Gastrocnemius medialis (tissue), 4 donors: ENCODE results near the gene B4GALNT1. TPM values are rescaled to one million over a fixed set of nuclear protein-coding genes. Genes with fewer than 3 reads are reported as not detected.

Experiments used
- ATAC-seq, 2 donors: fragments of 150-250 bp; one replicate each; pipeline ENCODE4 v1.9.1; 2016
- DNase-seq, 2 donors: peaks; one replicate each; pipeline ENCODE4 v3.0.0-alpha.2; 2019
- H3K27ac ChIP-seq, 4 donors: fragments of 200-600 bp; sonication (generic); 1 replicate in 1 of 4; 2 replicates in 3 of 4; pipeline ENCODE4 v1.5.1; 2016 to 2018; ENCODE audit warnings: mild to moderate bottlenecking in 2 of 4, moderate library complexity in 1 of 4
- H3K27me3 ChIP-seq, 3 donors: fragments of 200-600 bp; sonication (generic) in 2 of 3; 1 replicate in 1 of 3; 2 replicates in 2 of 3; pipeline versions ENCODE4 v1.5.1 to v1.6.0; 2016 to 2019; ENCODE audit warnings: mild to moderate bottlenecking in 1 of 3, moderate library complexity in 1 of 3
- H3K36me3 ChIP-seq, 2 donors: fragments of 200-600 bp; sonication (generic) in 1 of 2; one replicate each; pipeline ENCODE4 v1.5.1; 2017 to 2018
- H3K4me1 ChIP-seq, 2 donors: fragments of 200-600 bp; sonication (generic) in 1 of 2; one replicate each; pipeline ENCODE4 v1.5.1; 2016 to 2017; ENCODE audit warnings: mild to moderate bottlenecking in 2 of 2
- H3K4me3 ChIP-seq, 4 donors: fragments of 200-600 bp; sonication (generic) in 3 of 4; 1 replicate in 1 of 4; 2 replicates in 3 of 4; pipeline ENCODE4 v1.5.1; 2016 to 2019; ENCODE audit warnings: mild to moderate bottlenecking in 2 of 4
- H3K9me3 ChIP-seq, 3 donors: fragments of 200-600 bp; sonication (generic) in 2 of 3; 1 replicate in 1 of 3; 2 replicates in 2 of 3; pipeline ENCODE4 v1.5.1; 2016 to 2019
- POLR2A ChIP-seq, 2 donors: fragments of 450-650 bp; IDR thresholded peaks; one replicate each; pipeline ENCODE4 v1.6.1; 2017; ENCODE audit warnings: antibody characterized with exemption in 2 of 2, mild to moderate bottlenecking in 2 of 2, moderate library complexity in 2 of 2
- in situ Hi-C, 4 donors: fragments of 200-750 bp; cut with MboI; loops; one replicate each; pipeline versions ENCODE4 v1.15.0 to v1.8.0; 2017; ENCODE audit warnings: low sequenced_read_pairs in 4 of 4
- intact Hi-C: fragments of 100-400 bp; cut with DNase I; formaldehyde crosslinking; loops from one replicate; pipeline ENCODE4 v1.15.1; 2023; ENCODE audit warnings: low total_unique reads
- total RNA-seq, 4 donors: library from RNA; depleted of rRNA; stranded (reverse); fragments of >200 nt; gene quantifications; one replicate each; pipeline versions ENCODE4 v1.1.0 to v1.2.3, GENCODE V29; 2016
- TF ChIP-seq, protein P1 (sequence below), 5 experiments: fragments of 450-650 bp in 3 of 5; fragments of 200-600 bp in 2 of 5; sonication (generic) in 2 of 5; IDR thresholded peaks in 4 of 5; conservative IDR thresholded peaks in 1 of 5; 1 replicate in 4 of 5; 2 replicates in 1 of 5; pipeline ENCODE4 v1.5.1; 2016 to 2019; ENCODE audit warnings: antibody characterized with exemption in 5 of 5, mild to moderate bottlenecking in 3 of 5, moderate library complexity in 3 of 5

Gene B4GALNT1
- total RNA-seq, 4 donors from 2014 or later = 13.2 to 25.5 (median 16.6) TPM

DNA sequence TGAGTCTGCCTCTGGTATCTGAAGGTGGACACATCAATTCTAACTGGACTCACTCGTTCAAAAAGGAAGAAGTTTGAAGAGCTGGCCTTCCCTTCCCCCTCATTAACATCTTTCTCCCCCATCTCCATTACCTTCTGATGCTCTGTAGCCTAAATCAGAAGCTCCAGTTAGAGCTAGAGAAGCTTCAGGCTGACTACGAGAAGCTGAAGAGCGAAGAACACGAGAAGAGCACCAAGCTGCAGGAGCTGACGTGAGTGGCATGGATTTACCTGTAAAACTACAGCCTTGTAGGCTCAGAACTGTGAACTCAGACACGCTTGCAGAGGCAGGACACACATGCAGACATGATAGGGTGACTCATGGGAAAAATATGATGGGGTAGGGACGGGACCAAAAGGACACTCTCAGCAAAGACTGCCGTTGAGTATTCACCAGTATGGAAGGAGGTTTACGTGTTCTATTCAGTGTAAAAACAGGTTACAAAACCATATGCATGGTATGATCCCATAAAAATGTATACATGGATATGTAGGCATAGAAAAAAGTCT is 56.3 kb downstream of the B4GALNT1 start:
- Histone ChIP-seq H3K27me3 (no peaks in the 10 kb centered on the region), H3K36me3 (no peaks in the 10 kb centered on the region), H3K9me3 (no peaks in the 10 kb centered on the region), H3K4me3 (no peak overlapping the region), H3K4me1 (no peaks in the 10 kb centered on the region), H3K27ac (no peak overlapping the region)
- DNase-seq (no peak), ATAC-seq (no peak)
- in situ Hi-C loops (loop anchor here in 1 of 4 donors (10.0 kb wide), 1 partner anchor 48 kb away; no protein-coding TSS in a partner anchor), intact Hi-C loops (no loop called here)
- no peak for TF ChIP-seq POLR2A (IDR thresholded peaks at IDR 0.05)
- TF ChIP-seq, protein P1, sequence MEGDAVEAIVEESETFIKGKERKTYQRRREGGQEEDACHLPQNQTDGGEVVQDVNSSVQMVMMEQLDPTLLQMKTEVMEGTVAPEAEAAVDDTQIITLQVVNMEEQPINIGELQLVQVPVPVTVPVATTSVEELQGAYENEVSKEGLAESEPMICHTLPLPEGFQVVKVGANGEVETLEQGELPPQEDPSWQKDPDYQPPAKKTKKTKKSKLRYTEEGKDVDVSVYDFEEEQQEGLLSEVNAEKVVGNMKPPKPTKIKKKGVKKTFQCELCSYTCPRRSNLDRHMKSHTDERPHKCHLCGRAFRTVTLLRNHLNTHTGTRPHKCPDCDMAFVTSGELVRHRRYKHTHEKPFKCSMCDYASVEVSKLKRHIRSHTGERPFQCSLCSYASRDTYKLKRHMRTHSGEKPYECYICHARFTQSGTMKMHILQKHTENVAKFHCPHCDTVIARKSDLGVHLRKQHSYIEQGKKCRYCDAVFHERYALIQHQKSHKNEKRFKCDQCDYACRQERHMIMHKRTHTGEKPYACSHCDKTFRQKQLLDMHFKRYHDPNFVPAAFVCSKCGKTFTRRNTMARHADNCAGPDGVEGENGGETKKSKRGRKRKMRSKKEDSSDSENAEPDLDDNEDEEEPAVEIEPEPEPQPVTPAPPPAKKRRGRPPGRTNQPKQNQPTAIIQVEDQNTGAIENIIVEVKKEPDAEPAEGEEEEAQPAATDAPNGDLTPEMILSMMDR (IDR thresholded peaks at IDR 0.05 in 4 of 5, conservative IDR thresholded peaks at IDR 0.05 in 1 of 5) = no peak

Other genes starting within 250 kb of the B4GALNT1 start
- 10 to 100 TPM; 24.1 to 27.1 (median 25.6) TPM for gene R3HDM2, start 202.2 kb downstream of the B4GALNT1 start, total RNA-seq
- gene INHBC, start 198.4 kb downstream of the B4GALNT1 start, total RNA-seq = under 1 TPM in 2 of 4 donors, not detected in 2; 0.20 to 0.35 TPM
- 1 to 10 TPM in 2 of 4 donors, not detected in 2; 1.5 to 2.2 TPM for gene INHBE, start 177.9 kb downstream of the B4GALNT1 start, total RNA-seq
- gene GLI1, start 173.4 kb downstream of the B4GALNT1 start, total RNA-seq = 1 to 10 TPM in 1 of 4 donors, not detected in 3; 1.0 TPM
- 1 to 10 TPM; 2.7 to 5.1 (median 4.7) TPM for gene ARHGAP9, start 153.3 kb downstream of the B4GALNT1 start, total RNA-seq
- 10 to 100 TPM; 37.7 to 81.1 (median 42.0) TPM for gene MARS1, start 145.1 kb downstream of the B4GALNT1 start, total RNA-seq
- 10 to 100 TPM; 11.8 to 46.4 (median 17.1) TPM for gene DDIT3, start 112.7 kb downstream of the B4GALNT1 start, total RNA-seq
- gene MBD6, start 110.4 kb downstream of the B4GALNT1 start, total RNA-seq = 10 to 100 TPM in 3 of 4 donors, 1 to 10 TPM in 1; 5.5 to 20.3 (median 12.9) TPM
- gene DCTN2, start 86.0 kb downstream of the B4GALNT1 start, total RNA-seq = 100 to 1,000 TPM; 147 to 265 (median 177) TPM
- under 1 TPM in 2 of 4 donors, not detected in 2; 0.09 to 0.36 TPM for gene KIF5A, start 83.2 kb downstream of the B4GALNT1 start, total RNA-seq
- gene PIP4K2C, start 42.0 kb downstream of the B4GALNT1 start, total RNA-seq = 10 to 100 TPM; 11.2 to 22.0 (median 14.6) TPM
- gene DTX3, start 28.4 kb downstream of the B4GALNT1 start, total RNA-seq = 10 to 100 TPM in 1 of 4 donors, 1 to 10 TPM in 3; 3.5 to 13.8 (median 6.8) TPM
- 1 to 10 TPM; 1.9 to 3.3 (median 2.4) TPM for gene ARHGEF25, start 21.8 kb downstream of the B4GALNT1 start, total RNA-seq
- gene OS9, start 60.9 kb upstream of the B4GALNT1 start, total RNA-seq = 100 to 1,000 TPM in 3 of 4 donors, 10 to 100 TPM in 1; 77.0 to 152 (median 106) TPM
- gene AGAP2, start 105.5 kb upstream of the B4GALNT1 start, total RNA-seq = 1 to 10 TPM; 1.8 to 5.4 (median 3.7) TPM
- gene TSPAN31, start 111.8 kb upstream of the B4GALNT1 start, total RNA-seq = 10 to 100 TPM; 25.5 to 58.9 (median 32.2) TPM
- gene CDK4, start 119.1 kb upstream of the B4GALNT1 start, total RNA-seq = 10 to 100 TPM; 39.7 to 55.5 (median 47.4) TPM
- 10 to 100 TPM in 1 of 4 donors, 1 to 10 TPM in 3; 4.8 to 11.3 (median 7.9) TPM for gene MARCHF9, start 121.9 kb upstream of the B4GALNT1 start, total RNA-seq
- not detected for gene CYP27B1, start 133.9 kb upstream of the B4GALNT1 start, total RNA-seq
- gene METTL1, start 138.9 kb upstream of the B4GALNT1 start, total RNA-seq = 10 to 100 TPM in 3 of 4 donors, 1 to 10 TPM in 1; 6.5 to 22.7 (median 17.9) TPM
- 1 to 10 TPM in 3 of 4 donors, under 1 TPM in 1; 0.82 to 2.0 (median 1.0) TPM for gene EEF1AKMT3, start 139.4 kb upstream of the B4GALNT1 start, total RNA-seq
- gene TSFM, start 149.6 kb upstream of the B4GALNT1 start, total RNA-seq = 10 to 100 TPM; 37.6 to 47.5 (median 40.1) TPM
- 10 to 100 TPM in 1 of 4 donors, 1 to 10 TPM in 2, under 1 TPM in 1; 0.78 to 22.7 (median 4.3) TPM for gene AVIL, start 185.5 kb upstream of the B4GALNT1 start, total RNA-seq
- gene CTDSP2, start 213.5 kb upstream of the B4GALNT1 start, total RNA-seq = 100 to 1,000 TPM in 1 of 4 donors, 10 to 100 TPM in 3; 66.0 to 116 (median 83.4) TPM